ENCODE measurements around the gene NDUFAF8.

NDUFAF8 gene

DNA sequence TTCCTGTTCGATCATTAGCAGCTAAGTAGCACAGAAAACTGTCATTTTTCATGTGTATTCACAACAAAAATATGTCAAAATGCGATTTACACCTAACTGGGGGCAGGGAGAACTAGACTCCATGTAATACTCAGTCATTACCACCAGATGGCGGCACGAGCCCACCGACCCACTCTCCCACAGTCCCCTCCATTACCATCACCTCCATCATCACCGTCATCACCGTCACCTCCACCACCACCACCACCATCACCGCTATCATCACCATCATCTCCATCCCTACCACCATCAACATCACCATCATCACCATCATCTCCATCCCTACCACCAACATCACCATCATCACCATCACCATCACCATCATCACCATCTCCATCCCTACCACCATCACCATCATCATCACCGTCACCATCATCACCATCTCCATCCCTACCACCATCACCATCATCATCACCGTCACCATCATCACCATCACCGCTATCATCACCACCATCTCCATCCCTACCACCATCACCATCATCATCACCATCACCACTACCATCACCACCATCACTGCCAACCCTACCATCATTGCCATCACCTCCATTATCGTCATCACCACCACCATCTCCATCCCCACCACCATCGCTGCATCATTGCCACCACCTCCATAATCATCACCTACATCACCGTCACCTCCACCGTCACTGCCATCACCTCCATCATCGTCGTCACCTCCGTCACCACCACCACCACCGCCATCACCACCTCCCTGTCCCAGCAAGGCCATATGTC is 14.4 kb downstream of the NDUFAF8 start:
- peak; percentile 36 for DNase-seq

DNA sequence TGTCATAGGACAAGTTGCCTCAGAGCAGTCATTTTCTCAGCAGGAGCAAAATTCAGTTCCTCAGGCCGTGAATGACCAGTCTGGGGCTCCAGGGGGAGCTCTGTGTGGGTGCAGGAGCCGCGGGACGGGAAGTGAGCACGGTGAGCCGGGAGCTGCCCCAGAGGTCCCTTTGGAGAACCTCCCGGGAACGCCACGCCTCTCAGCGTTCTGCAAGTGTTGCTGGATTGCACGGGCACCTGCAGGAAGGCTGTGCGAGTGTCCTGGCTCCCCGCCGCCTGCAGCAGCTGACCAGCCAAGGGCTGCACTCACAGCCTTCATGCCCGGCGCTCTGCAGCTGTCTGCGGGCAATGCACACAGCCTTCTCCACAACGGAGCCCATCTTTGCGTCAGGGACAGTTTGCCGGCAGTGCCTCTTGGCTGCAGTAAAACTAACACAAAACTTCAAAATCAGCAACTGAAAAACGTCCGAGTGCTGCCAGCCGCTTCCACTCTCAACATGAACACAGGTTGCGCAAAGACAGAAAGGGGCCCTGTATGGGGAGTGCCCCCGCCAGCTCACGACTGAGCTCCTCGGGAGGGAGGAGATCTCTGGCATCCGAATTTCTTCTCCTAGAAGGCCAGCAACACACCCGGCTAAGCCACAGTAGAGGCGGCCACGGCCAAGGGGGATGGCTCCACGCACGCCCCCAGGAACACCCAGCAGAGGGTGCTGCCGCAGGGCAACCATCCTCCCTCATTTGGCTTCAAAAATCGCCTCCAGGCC is 16.0 kb downstream of the NDUFAF8 start:
- DNase-seq: peak; percentile 69

DNA sequence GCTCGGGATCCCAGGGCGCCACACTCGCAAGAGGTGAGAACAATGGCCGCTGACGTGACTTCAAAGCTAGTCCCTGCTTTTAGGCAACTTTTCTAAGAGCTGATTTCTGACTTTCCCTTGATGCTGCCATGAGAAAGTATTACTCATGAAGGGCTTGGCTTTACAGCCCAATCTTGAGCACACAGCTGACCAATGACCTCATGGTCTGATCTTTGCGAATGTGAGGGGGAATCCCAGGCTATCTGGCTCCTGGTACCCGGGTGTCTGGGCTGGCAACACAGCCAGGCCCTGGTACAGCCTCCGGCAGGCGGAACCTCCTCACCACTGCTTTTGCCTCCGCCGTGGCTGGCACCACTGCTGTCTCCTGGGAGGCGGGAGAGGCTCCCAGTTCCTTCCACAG is 17.5 kb downstream of the NDUFAF8 start:
- no peak for DNase-seq

DNA sequence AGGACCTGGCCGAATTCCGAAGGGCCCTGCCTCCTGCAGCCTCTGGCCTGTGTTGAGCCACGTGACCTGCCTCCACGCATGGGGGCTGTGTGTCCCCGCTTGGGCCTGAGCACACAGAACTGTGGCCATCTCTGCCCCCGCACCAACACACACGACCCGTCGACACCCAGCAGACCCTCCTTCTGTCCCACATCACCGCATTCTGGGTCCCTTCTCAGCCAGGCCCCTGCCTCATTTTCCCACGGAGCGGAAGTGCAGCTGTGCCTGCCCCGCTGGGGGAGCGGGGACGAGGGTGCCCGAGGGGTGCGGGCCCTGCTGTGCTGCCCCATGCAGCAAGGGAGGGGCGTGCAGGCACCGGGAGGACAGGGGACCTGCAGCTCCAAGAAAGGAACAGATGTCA is 18.4 kb downstream of the NDUFAF8 start:
- no peak for DNase-seq

DNA sequence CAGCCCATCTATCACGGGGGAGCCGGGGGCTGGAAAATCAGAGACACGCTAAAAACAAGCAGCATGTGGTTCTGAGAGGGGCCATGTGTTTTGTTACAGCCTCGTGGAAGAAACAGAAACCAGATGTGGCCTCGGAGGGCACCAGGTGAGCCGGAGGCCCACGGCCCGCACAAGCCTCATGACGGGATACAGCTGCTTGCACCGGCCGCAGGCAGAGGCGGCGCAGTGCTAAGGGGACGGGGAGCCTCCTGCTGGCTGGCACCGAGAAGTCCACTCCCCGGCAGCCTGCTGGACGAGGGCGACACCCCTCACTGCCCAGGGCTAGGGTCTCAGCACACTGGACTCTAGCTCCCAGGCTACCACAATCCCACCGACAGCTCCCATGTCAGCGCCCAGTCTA is 19.2 kb downstream of the NDUFAF8 start:
- DNase-seq: no peak

DNA sequence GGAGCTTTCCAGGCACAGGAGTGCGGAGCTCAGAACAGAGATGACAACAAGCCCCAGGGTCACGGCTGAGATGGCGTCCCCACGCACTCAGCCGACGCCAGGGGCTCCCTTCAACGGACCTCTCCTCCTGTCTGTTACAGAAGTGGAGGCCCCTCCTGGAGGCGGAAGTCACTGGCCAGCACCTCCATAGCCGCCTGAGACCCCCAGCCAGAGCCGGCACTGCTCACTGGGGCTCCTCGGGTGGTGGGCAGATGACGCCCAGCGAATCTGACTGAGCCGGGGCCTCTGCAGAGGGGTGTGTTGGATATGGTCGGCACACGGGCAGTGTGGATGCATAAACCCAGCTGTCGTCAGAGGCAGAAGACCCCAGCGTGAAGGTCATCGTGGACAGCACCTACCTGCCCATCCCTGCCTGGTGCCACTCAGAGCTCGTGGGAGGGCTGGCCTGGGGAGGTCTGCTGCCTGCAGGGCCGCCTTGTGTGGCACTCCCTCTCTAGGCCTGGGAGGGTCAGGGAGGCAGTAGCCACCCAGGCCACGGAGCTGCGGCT is 20.0 kb downstream of the NDUFAF8 start:
- no peak for DNase-seq

DNA sequence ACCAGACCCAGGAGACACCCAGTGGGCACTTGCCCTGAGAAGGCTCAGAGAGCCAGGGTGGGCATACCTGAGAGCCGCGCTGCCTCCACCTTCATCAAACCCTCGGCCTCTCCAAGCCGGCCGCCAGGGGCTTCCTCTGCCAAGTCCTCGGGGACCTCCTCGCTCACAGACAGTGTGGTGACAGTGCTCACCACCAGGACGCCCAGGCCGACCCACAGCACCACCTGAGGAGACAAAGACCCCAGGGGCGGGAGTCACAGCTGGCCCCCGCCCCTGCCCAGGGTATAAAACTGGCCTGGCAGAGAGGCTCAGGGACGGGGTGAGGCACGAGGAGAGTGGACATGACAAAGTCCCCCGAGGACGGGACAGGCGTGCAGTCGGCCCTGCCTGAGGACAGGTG is 21.1 kb downstream of the NDUFAF8 start:
- DNase-seq: no peak

DNA sequence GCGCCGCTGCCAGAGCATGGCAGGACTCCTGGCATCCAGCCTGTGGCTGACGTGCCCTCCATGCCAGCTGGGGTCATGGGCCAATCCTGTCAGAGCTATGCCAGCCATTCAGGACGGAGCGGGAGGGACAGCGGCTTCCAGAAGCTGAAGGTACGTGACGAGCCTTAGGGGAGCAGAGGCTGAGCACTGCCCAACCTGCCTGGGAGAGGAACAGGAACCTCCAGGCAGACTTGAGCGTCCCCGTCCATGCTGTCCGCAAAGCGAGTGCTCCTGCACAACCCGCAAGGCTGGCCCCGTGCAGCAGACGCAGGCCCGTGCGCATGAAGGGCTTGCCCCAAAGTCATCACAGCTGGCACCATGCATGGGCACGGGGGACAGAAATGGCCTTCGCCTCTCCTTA is 21.5 kb downstream of the NDUFAF8 start:
- DNase-seq: no peak

DNA sequence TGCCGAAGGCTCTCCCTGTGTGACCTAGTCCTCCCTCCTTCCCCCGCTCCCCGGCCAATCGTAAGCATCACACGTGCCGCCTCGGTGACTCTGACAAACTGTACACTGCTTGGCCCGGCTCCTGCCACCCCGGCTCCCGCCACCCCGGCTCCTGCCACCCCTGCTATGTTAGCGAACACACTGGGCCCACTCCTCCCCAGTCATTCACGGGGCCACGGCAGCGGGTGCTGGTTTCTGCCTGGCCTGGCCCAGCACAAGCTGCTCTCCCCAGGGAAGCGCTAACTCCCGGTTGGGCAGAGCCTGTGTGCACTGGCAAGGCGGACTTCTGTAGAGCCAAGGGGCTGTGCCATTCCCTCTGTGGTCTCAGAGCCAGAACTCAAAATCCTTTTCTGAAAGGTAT is 22.0 kb downstream of the NDUFAF8 start:
- DNase-seq: no peak

DNA sequence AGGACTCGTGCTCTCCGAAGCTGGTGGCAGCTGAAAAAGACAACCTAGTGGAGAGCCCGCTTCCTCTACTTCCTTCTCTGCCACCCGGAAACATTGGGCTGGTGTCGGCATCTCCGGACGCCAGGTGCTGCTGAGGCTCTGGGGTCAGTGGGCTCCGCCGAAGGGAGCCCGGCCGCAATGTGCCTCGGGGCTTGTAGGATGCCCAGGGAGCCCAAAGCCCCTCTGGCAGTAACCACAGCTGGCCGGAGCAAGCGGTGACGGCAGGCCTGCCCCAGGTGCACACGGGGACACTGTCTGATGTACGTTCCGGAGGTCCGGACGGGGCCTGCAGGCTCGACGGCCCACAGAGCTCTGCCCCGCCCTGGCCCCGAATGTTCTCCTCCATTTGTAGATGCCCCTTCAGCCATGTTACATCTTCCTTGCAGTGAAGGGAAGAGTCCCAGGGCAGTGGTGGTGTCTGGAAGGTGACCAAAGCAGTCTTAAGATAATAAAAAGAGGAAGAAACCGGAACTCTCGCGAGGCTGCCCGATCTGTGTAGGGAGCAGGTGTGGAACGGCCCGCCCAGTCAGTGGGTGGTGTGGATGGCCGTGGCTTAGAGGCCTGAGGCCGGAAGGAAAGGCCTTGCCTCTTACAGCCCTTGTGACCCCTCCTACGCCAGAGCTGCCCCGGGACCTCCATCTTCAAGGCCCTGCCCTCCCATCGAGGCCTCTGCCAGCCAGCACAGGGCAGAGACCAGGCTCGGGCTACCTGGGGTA is 22.6 kb downstream of the NDUFAF8 start:
- no peak for DNase-seq

DNA sequence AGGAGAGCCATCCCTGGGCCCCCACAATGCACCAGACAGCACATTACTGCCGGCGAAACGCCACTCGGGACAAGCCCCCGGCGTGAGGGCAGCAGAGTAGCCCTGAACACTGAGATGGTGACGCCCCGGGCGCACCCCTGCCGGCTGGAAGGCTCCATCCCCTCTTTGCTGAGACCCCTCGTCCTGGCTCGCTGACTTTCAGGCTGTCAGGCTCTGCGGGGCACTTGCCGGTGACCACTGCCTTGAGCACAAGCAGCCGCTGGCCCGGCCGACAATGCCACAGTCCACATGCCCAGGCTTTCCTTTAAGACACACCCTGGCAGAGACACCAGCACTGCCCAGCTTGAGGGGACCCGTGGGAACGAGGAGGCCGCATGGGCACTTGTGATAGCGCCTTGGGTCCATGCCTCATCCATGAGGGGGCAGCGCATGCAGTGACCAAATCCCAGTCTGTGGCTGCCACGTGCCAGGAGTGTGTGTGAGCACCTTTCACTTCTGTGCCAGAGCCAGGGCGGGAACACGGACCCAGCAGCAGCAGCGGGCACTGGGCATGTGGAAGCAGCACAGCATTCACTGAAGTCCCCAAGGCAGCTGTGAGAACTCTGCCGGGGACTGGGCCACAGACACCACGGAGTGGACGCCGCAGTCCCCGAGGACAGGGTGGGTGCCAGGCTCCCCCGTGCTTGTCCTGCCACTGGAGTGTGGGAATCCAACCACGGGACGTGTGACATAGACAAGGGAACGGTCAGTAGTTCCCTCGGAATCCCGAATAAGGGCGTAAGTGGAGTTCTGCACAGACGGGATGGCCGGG is 24.5 kb downstream of the NDUFAF8 start:
- DNase-seq: no peak

DNA sequence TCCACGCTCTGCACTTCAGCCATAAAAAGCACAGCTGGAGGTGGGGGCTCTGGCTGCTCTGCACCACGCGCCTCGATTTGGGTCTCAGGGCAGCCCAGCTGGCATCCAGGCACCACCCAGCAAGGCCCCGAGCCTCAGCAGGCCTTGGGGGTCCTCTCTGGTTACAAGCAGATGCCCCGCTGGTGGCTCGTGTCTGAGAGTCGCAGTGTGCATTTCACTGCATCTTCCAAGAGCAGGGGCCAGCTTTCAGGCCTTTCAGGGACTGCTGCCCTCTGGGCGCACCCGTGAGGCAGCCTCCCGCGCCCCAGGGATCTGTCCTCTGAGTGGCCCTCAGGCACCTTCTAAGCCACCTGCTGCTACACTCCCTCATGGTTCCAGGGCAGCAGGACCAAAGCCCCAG is 25.5 kb downstream of the NDUFAF8 start:
- no peak for DNase-seq

DNA sequence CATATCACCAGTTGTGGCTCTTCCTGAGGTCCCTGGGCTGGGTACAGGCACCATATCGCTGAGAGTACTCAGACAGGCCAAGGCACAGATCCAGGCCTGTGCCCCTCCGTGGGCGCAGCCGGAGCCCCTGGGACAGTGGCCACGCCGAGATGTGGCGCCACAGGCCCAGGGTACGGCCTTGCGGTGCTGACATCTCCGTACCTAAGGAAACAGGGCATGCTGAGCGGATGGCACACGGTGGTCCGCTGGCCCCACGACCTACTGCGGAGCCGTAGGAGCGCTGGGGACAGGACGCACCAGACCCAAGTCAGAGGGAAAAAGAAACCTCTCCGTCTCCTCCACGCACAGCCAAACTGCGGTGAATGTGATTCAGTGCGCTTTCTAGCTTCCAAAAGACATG is 26.5 kb downstream of the NDUFAF8 start:
- DNase-seq: no peak

DNA sequence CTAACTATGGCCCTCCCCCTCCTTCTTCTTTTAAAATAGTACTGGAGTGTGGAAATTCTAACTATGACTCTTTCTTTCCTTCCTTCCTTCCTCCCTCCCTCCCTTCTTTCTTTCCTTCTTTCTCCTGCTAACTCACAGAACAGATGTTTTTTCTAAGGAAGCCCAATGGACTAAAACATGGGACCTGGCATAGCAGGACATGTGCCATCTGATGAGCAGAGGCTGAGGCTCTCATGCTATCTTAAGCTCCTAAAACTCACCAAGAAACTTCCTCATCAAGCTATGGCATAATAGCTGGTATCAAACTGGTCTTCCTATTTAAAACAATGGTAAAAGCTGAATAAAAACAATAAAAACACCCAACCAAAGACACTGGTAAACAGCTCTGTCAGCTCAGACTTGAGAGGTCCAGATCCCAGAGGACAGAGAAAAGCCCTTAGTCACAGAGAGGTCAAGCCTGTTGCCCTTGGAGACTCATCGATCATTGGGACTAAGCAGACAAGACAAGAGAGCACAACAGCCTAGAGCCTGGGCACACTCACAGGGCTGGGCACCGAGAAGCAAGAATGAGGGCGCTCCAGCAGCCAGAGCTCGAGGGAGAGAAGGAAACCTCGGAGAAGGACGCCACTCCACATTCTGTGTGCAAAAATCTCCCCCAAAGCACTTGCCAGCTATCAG is 28.4 kb downstream of the NDUFAF8 start:
- DNase-seq: no peak

DNA sequence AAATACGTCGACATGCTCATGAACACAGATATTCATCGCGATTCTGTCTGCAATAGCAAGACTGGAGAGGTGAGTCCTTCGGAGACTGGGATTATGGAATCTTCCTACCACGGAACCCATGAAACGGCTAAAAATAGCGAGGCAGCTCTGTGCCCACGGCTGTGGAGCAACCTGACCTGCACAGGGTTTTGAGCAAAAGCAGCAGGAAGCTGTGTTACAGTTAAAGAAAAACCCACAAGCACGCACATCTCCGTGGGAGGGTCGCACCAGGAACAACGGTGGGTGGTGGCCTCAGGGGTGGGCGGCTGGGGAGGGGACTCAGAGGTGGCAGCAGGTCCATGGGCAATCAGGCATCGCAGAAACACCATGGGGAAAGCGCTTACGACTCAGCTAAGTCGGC is 31.2 kb downstream of the NDUFAF8 start:
- no peak for DNase-seq

DNA sequence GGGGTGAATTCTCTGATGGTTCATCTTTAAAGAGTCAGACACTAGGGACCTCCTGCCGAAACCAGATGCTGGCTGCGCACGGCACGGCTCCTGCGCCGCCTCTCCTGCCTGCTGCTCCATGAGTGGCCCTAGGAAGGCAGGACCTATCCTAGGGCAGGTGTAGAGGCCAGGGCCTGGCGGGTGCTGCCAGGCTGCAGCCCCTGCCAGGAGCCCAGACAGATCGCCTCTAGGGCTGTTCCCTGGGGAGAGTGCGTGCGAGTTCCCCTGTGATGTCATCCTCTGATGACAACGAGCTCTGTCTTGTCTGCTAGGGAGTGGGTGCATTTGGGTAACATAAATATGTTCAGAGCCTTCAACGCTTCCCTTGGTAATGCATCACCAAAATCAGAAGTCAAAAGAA is 32.1 kb downstream of the NDUFAF8 start:
- DNase-seq: no peak

DNA sequence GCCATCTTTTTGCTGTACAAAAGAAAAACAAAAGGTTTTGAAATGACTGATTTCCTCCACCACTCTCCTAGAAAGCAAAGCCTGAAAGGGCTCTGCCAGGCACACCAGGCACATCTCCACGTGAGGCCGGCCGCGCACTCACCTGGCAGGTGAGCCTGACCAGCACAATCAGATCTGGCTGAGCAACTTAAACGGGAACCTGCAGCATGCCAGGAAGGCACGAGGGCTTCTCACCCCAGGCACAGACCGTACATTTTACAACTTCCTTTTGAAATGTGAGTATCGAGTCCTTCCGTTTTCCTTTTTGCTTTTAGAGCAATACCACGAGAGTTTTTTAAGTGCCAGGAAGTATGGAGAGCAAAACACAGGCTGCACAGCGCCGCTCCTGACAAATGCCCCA is 33.5 kb downstream of the NDUFAF8 start:
- no peak for DNase-seq

DNA sequence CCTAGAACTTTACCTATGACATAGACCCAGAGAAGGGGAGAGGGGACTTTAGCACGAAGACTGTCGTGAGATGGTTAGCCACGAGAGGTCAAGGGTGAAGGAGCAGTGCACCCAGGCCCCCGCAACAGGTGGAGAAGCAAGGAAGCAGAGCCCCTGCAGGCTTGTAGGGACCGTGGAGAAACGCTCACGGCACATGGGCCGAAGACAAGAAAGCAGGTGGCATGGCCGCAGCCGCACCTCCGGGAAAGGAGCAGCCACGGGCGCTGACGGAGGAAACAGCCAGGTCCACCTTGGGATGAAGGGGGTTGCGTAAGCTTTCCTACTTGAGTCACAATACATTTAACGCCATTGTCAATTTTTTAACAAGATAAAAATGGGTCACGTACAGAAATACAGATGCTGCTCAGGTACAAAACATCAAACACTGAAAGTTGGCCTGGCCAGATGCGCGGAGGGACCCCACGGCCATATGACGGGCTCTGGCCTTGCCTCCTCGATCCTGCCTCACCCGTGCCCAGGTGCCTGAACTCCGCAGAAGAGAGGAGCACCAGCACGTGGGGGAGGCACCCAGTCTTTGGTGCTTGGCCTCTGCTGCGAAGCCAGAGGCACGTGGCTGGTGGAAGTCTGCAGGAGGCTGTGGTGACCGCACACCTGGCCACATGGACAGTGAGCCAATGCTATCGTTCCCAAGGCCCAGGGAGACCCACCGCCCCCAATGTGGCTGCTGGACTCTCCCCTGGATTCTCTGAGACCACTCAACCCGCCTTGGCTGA is 34.8 kb downstream of the NDUFAF8 start:
- DNase-seq: no peak

DNA sequence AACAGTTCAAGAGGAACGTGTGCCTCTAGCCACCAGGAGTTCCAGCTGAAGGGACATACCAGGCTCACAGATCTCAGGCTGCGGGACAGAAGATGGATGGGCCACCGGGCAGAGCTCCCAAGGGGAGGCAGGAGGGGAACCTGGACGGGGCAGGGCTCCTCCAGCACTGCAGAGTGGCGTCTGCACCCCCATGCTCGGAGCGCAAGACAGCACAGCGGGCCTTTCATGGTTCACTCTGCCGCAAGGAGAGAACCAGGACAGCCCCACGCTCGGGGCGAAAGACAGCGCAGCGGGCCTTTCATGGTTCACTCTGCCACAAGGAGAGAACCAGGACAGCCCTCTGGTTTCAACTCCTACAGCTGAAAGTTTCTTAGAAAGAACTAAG is 35.3 kb downstream of the NDUFAF8 start:
- no peak for DNase-seq

DNA sequence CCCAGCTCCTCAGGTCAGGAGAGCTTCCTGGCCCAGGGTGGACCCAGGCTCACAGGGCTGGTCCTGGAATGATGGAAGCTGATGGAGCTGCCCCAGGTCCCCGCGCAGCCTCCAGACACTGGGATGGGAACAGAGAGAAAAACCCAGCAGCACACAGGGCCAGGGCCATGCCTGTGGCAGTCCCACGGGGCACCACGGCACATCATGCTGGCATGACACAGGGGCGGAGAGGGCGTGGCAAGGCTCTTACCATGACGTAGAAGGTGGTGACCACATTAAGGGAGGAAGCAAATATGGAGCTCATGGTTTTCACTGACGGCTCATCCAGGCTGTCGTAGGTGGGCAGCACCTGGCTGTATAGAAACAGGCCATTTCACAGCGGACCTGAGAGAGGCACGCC is 37.7 kb downstream of the NDUFAF8 start:
- DNase-seq: no peak

DNA sequence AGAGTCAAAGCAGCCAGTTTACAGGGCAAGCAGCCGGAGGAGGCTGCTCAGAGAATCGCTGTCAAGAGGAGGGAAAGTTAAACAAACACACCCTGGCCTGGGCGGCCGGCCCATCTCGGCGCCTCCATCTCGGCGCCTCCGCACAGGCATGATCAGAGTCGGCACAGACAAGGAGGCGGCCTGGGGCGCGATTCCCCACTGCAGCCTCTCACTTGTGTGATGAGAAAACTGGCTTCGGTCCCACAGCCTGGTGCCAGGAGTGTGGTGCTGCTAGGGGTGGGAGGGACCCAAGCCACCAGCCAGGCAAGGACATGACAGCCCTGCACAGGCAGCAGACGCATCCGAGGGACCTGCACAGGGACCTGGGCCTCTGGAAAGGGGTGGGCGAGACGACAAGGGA is 38.3 kb downstream of the NDUFAF8 start:
- DNase-seq: no peak

Measured in fibroblast of skin of right biceps (primary cell).